Measurements from ENCODE around the gene INPP5D.

DNA sequence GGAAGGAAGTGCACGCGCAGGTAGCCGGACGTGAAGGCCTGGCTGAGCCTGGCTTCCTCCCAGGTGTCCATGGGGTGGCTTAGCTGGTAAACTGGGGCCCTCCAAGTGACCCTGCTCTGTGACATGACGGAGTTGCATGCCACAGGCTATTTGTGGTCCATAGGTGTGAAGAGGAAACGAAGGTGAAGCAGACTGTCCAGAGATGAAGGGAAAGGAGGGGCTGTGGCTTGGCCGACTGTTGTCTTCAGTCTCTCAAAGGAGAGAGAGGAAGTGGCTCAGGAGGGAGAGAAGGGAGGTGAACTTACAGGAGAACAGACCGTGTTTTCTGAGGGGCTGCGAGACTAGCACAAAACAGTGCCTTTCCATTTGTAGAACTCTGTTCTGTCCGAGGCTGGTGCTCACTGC, 19.3 kb downstream of the INPP5D start:
- TF ChIP-seq, protein P1, sequence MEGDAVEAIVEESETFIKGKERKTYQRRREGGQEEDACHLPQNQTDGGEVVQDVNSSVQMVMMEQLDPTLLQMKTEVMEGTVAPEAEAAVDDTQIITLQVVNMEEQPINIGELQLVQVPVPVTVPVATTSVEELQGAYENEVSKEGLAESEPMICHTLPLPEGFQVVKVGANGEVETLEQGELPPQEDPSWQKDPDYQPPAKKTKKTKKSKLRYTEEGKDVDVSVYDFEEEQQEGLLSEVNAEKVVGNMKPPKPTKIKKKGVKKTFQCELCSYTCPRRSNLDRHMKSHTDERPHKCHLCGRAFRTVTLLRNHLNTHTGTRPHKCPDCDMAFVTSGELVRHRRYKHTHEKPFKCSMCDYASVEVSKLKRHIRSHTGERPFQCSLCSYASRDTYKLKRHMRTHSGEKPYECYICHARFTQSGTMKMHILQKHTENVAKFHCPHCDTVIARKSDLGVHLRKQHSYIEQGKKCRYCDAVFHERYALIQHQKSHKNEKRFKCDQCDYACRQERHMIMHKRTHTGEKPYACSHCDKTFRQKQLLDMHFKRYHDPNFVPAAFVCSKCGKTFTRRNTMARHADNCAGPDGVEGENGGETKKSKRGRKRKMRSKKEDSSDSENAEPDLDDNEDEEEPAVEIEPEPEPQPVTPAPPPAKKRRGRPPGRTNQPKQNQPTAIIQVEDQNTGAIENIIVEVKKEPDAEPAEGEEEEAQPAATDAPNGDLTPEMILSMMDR (IDR thresholded peaks at IDR 0.05), result no peak
- no peak for TF ChIP-seq NRF1 (IDR thresholded peaks at IDR 0.05; ENCODE audit: low read depth, low read length)
- no peak for TF ChIP-seq TEAD4 (IDR thresholded peaks at IDR 0.05; ENCODE audit: borderline replicate concordance, insufficient read depth)
- no peak for TF ChIP-seq FOXM1 (IDR thresholded peaks at IDR 0.05; ENCODE audit: low read depth)
- no peak for TF ChIP-seq EP300 (IDR thresholded peaks at IDR 0.05; ENCODE audit: borderline replicate concordance in 1 of 2, low read depth in 1 of 2, low read length in 1 of 2)
- TF ChIP-seq RCOR1 (IDR thresholded peaks at IDR 0.05; ENCODE audit: low read length), result no peak
- TF ChIP-seq JUND (IDR thresholded peaks at IDR 0.05), result no peak
- TF ChIP-seq, protein P2, sequence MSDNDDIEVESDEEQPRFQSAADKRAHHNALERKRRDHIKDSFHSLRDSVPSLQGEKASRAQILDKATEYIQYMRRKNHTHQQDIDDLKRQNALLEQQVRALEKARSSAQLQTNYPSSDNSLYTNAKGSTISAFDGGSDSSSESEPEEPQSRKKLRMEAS (IDR thresholded peaks at IDR 0.05; ENCODE audit: low read depth), result no peak
- no peak for TF ChIP-seq YY1 (IDR thresholded peaks at IDR 0.05; ENCODE audit: low read depth)
- TF ChIP-seq POLR2AphosphoS5 (IDR thresholded peaks at IDR 0.05; ENCODE audit: low read depth, low read length), result no peak
- TF ChIP-seq TAF1 (IDR thresholded peaks at IDR 0.05; ENCODE audit: borderline replicate concordance, low read depth, low read length), result no peak
- TF ChIP-seq MXI1 (IDR thresholded peaks at IDR 0.05; ENCODE audit: low read depth, low read length), result no peak
